Esophagus (tissue), 2 donors: ENCODE data around the gene PADI1. TPM values are rescaled to one million over a fixed set of nuclear protein-coding genes. Genes with fewer than 3 reads are reported as not detected.
A peak's percentile ranks its signal among the peaks of the same experiment; 100 is the strongest.

ENCODE experiments used
- H3K27ac ChIP-seq, 2 donors: one replicate each; pipeline ENCODE4 v1.5.1; 2013; ENCODE audit warnings: low read depth in 2 of 2, mild to moderate bottlenecking in 2 of 2, inconsistent platforms in 1 of 2, low read length in 1 of 2, moderate library complexity in 1 of 2
- H3K27me3 ChIP-seq, 2 donors: one replicate each; pipeline ENCODE4 v1.6.1; 2013; ENCODE audit warnings: low read length in 2 of 2, control low read depth in 1 of 2, mild to moderate bottlenecking in 1 of 2; ENCODE audit not compliant: insufficient read depth in 2 of 2, control insufficient read depth in 1 of 2
- H3K36me3 ChIP-seq, 2 donors: one replicate each; pipeline ENCODE4 v1.6.1; 2013; ENCODE audit warnings: low read length in 1 of 2; ENCODE audit not compliant: control insufficient read depth in 2 of 2, insufficient read depth in 2 of 2
- H3K4me1 ChIP-seq, 2 donors: one replicate each; pipeline ENCODE4 v1.6.1; 2013; ENCODE audit warnings: low read length in 1 of 2; ENCODE audit not compliant: control insufficient read depth in 2 of 2, insufficient read depth in 2 of 2
- H3K4me3 ChIP-seq, 2 donors: one replicate each; pipeline ENCODE4 v1.5.1; 2013; ENCODE audit warnings: low read length in 2 of 2, mild to moderate bottlenecking in 2 of 2, low read depth in 1 of 2, moderate library complexity in 1 of 2
- H3K9me3 ChIP-seq, 2 donors: one replicate each; pipeline ENCODE4 v1.6.1; 2013; ENCODE audit warnings: mild to moderate bottlenecking in 2 of 2, low read depth in 1 of 2, low read length in 1 of 2, moderate library complexity in 1 of 2; ENCODE audit not compliant: control insufficient read depth in 2 of 2, insufficient read depth in 1 of 2
- WGBS, 2 donors: extraction: QIAGEN DNeasy Blood & Tissue Kit; methylation state at CpG; one replicate each; pipeline ENCODE4 v1.1.7; 2013; 5-methylcytosine and 5-hydroxymethylcytosine counted together
- polyA plus RNA-seq, 2 donors: library from polyadenylated mRNA; stranded (reverse); fragments of 200-250 nt; gene quantifications; one replicate each; pipeline ENCODE4 v1.2.3, GENCODE V29; 2013
- donor health status: healthy with polysubstance abuse.
- donor health status: Bipolar disorder and iron deficiency.

The PADI1 gene
- 100 to 1,000 TPM; 162 to 398 TPM for polyA plus RNA-seq

GRCh38 chr1:17204546-17205440 is at the start of gene PADI1:
PADI1 (plus strand) TSS chr1:17205128; CDS start chr1:17205218, 90 bp downstream.
- H3K27me3 ChIP-seq, result no peaks in the 10 kb centered on the region
- 59 to 68% methylated on average over 9 of the region's 9 CpGs for whole genome bisulfite sequencing, 2 donors
- peak within 1 kb of the TSS; percentile 52 to 62 for H3K4me3 ChIP-seq
- H3K4me1 ChIP-seq, result peaks cover 2 to 21% of the 10 kb centered on the region in 2 donors
- peaks cover 0 to 2% of the 10 kb centered on the region in 2 donors for H3K36me3 ChIP-seq
- H3K27ac ChIP-seq, result peak within 1 kb of the TSS; percentile 92 to 97
- H3K9me3 ChIP-seq, result no peaks in the 10 kb centered on the region

GRCh38 chr1:17155257-17155920 is 49.5 kb upstream of the PADI1 start:
- Histone ChIP-seq H3K4me1 (no peaks in the 10 kb centered on the region), H3K4me3 (no peak overlapping the region), H3K27ac (no peak overlapping the region), H3K36me3 (no peaks in the 10 kb centered on the region), H3K27me3 (no peaks in the 10 kb centered on the region), H3K9me3 (peaks cover 9 to 18% of the 10 kb centered on the region in 2 donors)
- 30 to 44% methylated on average over 2 of the region's 2 CpGs for WGBS, 2 donors

DNA sequence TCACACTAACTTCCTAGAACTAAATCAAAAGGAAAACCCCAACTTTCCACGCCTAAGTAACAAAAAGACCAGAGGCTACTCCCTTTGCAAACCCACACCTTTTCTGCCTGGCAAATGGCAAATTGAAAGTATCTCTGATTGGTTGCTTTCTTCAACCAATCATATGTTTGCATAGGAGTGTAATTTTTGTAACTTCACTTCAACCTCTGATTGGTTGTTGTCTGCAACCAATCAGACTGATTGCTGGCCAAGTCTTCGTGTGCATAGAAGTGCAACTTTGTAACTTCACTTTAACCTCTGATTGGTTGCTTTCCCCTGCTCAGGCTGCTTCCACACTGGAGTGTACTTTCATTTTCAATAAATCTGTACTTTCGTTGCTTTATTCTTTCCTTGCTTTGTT is 48.8 kb upstream of the PADI1 start:
- no peak overlapping the region for H3K4me3 ChIP-seq
- WGBS, 2 donors, result 46 to 51% methylated on average over 3 of the region's 3 CpGs
- no peak overlapping the region for H3K27ac ChIP-seq
- no peaks in the 10 kb centered on the region for H3K27me3 ChIP-seq
- peaks cover 9 to 18% of the 10 kb centered on the region in 2 donors for H3K9me3 ChIP-seq
- H3K36me3 ChIP-seq, result no peaks in the 10 kb centered on the region
- H3K4me1 ChIP-seq, result no peaks in the 10 kb centered on the region

GRCh38 chr1:17158961-17159360 is 46.0 kb upstream of the PADI1 start:
- peaks cover 0 to 2% of the 10 kb centered on the region in 2 donors for H3K4me1 ChIP-seq
- no peaks in the 10 kb centered on the region for H3K36me3 ChIP-seq
- H3K27ac ChIP-seq, result no peak overlapping the region
- peaks cover 3 to 9% of the 10 kb centered on the region in 2 donors for H3K9me3 ChIP-seq
- WGBS, 2 donors, result 97 to 98% methylated on average over 2 of the region's 2 CpGs
- no peak overlapping the region for H3K4me3 ChIP-seq
- no peaks in the 10 kb centered on the region for H3K27me3 ChIP-seq

GRCh38 chr1:17161137-17161740 is 43.7 kb upstream of the PADI1 start:
- Histone ChIP-seq H3K27me3 (no peaks in the 10 kb centered on the region), H3K27ac (peak overlapping the region in 1 of 2 donors; percentile 14), H3K36me3 (no peaks in the 10 kb centered on the region), H3K4me1 (peaks cover 0 to 2% of the 10 kb centered on the region in 2 donors), H3K9me3 (peaks cover 0 to 3% of the 10 kb centered on the region in 2 donors), H3K4me3 (no peak overlapping the region)
- WGBS, 2 donors, result 75 to 80% methylated on average over 3 of the region's 3 CpGs

DNA sequence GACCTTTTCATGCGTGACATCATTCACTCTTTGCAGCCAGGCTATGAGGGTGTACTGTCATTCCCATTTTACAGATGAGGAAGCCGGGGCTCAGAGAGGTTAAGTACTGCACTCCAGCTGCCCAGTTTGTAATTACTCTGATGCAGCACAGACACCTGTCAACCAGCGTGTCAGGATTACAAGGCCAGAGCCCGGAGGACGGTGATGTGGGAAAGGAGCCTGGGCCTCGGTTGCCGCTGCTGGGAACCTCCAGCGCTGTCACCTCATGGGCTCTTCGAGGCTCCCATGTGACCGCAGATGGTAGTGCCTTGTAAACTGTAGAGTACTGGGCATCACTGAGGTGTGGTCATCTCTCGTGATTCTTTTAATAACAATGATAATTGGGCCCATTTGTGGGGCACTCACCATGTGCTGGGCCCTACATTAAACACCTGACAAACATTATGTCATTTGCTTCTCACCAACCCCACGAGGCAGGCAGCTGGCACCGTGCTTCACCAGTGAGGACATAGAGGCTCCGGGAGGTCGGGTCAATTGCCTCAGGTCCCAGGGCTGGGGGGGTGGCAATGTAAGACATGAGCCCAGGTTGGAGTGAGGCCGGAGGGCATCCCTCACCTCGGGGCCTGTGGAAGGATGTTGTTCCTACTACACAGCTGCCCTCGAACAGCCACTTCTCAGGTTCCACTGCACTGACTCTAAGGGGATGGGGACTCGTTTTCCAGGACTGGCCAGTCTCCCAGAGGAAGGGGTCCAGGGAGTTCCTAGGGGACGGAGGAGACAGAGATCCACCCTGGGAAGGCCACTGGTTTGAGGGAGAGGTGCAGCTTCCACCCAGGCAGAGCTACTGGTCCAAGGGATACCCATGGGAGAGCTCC is 42.8 kb upstream of the PADI1 start:
- H3K27me3 ChIP-seq, result no peaks in the 10 kb centered on the region
- peaks cover 0 to 3% of the 10 kb centered on the region in 2 donors for H3K9me3 ChIP-seq
- H3K36me3 ChIP-seq, result no peaks in the 10 kb centered on the region
- no peak overlapping the region for H3K27ac ChIP-seq
- H3K4me3 ChIP-seq, result no peak overlapping the region
- peaks cover 0 to 2% of the 10 kb centered on the region in 2 donors for H3K4me1 ChIP-seq
- WGBS, 2 donors, result 83 to 85% methylated on average over 20 of the region's 20 CpGs

DNA sequence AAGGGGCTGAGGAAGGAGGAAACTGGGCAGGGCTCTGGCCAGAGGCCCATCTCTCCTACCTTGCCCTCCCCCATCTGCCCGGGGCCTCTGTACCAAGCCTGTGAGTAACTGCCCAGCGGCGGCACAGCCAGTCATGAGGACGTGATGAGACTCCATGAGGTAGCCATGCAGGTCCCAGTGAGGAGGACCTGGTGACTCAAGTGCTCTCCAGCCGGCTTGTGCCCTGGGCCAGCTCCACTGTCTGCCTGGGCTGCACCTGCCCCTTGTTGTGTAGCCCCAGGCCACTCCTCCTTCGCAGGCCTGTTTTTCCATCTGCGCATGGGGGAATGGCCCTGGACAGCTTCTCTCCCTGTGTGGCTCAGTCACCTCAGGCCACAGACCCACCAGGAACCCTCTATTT is 42.0 kb upstream of the PADI1 start:
- Histone ChIP-seq H3K27me3 (no peaks in the 10 kb centered on the region), H3K36me3 (no peaks in the 10 kb centered on the region), H3K4me3 (no peak overlapping the region), H3K4me1 (peaks cover 0 to 2% of the 10 kb centered on the region in 2 donors), H3K9me3 (peaks cover 0 to 3% of the 10 kb centered on the region in 2 donors), H3K27ac (no peak overlapping the region)
- WGBS, 2 donors, result 77% methylated on average over 7 of the region's 7 CpGs

GRCh38 chr1:17163371-17163770 is 41.6 kb upstream of the PADI1 start:
- WGBS, 2 donors, result 95 to 98% methylated on average over 7 of the region's 7 CpGs
- no peaks in the 10 kb centered on the region for H3K27me3 ChIP-seq
- H3K36me3 ChIP-seq, result no peaks in the 10 kb centered on the region
- H3K4me1 ChIP-seq, result peaks cover 2% of the 10 kb centered on the region in 2 donors
- H3K9me3 ChIP-seq, result peaks cover 0 to 3% of the 10 kb centered on the region in 2 donors
- H3K27ac ChIP-seq, result no peak overlapping the region
- no peak overlapping the region for H3K4me3 ChIP-seq
